Loucy (cell line): Measurements from ENCODE around the gene SLC9A3.

Experiments
- CTCF ChIP-seq: fragments of 200-600 bp; sonication (generic); conservative IDR thresholded peaks from 2 replicates; pipeline ENCODE4 v1.5.1; 2014; ENCODE audit warnings: mild to moderate bottlenecking, antibody characterized with exemption, low read length
- EZH2phosphoT487 ChIP-seq: fragments of 200-600 bp; IDR thresholded peaks from 2 replicates; pipeline ENCODE4 v1.6.1; 2018; ENCODE audit warnings: antibody characterized with exemption, mild to moderate bottlenecking, moderate library complexity, borderline replicate concordance

- TF ChIP-seq CTCF (no peak), EZH2phosphoT487 (no peak)
Measured at GRCh38 chr5:499233-500209, 24.7 kb downstream of the SLC9A3 start.
